ENCODE results near the gene GPC5.

GRCh38 chr13:92313382-92313781, 915.0 kb downstream of the GPC5 start:
- TF ChIP-seq CTCF (IDR thresholded peaks at IDR 0.05) (no peak), POLR2A (IDR thresholded peaks at IDR 0.05) (no peak)
